ENCODE results near the gene GPR37L1. TPM values are rescaled to one million over a fixed set of nuclear protein-coding genes. Genes with fewer than 3 reads are reported as not detected.

Gene GPR37L1
- total and polyA plus RNA-seq, 2 of the 4 experiments (the other 2 are of a cell fraction), result 0.02 TPM; not detected in 1

DNA sequence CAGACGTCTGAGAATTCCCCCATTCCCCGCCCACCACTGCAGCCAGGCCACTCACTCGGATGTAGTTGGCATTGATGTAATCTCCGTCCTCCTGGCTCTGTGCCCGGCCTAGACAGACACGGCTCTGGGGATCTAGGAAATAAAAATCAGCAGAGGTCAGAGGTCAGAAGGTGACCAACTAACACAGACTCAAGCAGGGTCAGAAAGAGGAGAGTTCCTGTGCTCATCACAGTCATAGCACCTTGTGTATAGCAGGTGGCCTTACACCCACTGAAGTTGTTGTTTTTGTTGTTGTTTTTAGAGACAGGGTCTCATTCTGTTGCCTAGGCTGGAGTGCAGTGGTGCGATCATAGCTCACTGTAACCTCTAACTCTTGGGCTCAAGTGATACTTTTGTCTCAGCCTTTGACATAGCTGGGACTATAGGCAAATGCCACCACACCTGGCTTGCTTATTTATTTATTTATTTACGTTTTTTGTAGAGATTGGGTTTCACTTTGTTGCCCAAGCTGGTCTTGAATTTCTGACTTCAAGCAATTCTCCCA is 32.8 kb downstream of the GPR37L1 start:
- BruUV-seq (replicated peaks), result no TSS peak
- Histone ChIP-seq H2BK5ac (ENCODE audit: low read depth, low read length, poor library complexity, severe bottlenecking) (no peak overlapping the region), H3K14ac (replicated peaks; ENCODE audit: low read depth, low read length) (no peak overlapping the region), H2AK5ac (ENCODE audit: low read depth, low read length) (no peak overlapping the region), H3K9me1 (ENCODE audit: insufficient read depth, low read length) (no peaks in the 10 kb centered on the region), H3K9me3 (ENCODE audit: control insufficient read depth, insufficient read depth, low read length) (no peaks in the 10 kb centered on the region), H3K4me2 (ENCODE audit: low read depth, low read length) (no peak overlapping the region), H2BK120ac (ENCODE audit: low read depth, low read length) (no peak overlapping the region), H2BK20ac (ENCODE audit: low read depth, low read length) (no peak overlapping the region), H3K27ac (ENCODE audit: insufficient read depth, low read length) (no peak overlapping the region), H3K18ac (ENCODE audit: low read depth, low read length) (no peak overlapping the region), H2AFZ (replicated peaks; ENCODE audit: low read length, poor library complexity) (no peak overlapping the region), H4K91ac (ENCODE audit: insufficient read depth, low read depth, low read length) (no peak overlapping the region), H3K23ac (ENCODE audit: low read depth, low read length) (no peak overlapping the region), H4K5ac (ENCODE audit: low read depth, low read length) (no peak overlapping the region), H3K4ac (ENCODE audit: low read depth, low read length) (no peak overlapping the region), H3K56ac (ENCODE audit: extremely low read depth, insufficient read depth, low read length) (no peak overlapping the region), H3K79me1 (ENCODE audit: low read depth in 1 of 2, low read length in 2 of 2) (no peaks in the 10 kb centered on the region), H4K8ac (ENCODE audit: low read depth in 2 of 2, low read length in 2 of 2) (no peak overlapping the region), H2BK15ac (ENCODE audit: low read depth, low read length) (no peak overlapping the region), H3K27me3 (ENCODE audit: control insufficient read depth, insufficient read depth, low read length) (peaks cover 25% of the 10 kb centered on the region), H2AK9ac (replicated peaks; ENCODE audit: low read depth, low read length, poor library complexity) (no peak overlapping the region), H4K20me1 (ENCODE audit: insufficient read depth, low read length) (no peaks in the 10 kb centered on the region), H3K4me3 (ENCODE audit: insufficient read depth, low read depth, low read length) (no peak overlapping the region), H3K36me3 (ENCODE audit: control insufficient read depth, insufficient read depth, low read length) (no peaks in the 10 kb centered on the region), H3K9ac (ENCODE audit: low read depth, low read length) (no peak overlapping the region), H3K4me1 (ENCODE audit: control insufficient read depth, insufficient read depth, low read length) (no peaks in the 10 kb centered on the region)
- in situ Hi-C loops (cut with MboI; ENCODE audit: low sequenced_read_pairs) (no loop called here), dilution Hi-C loops (cut with HindIII; ENCODE audit: low sequenced_read_pairs, unreplicated experiment) (no loop called here), intact Hi-C loops (cut with micrococcal nuclease) (no loop called here)
- no CpG with 5 or more reads among the region's 8 CpGs for WGBS, 2 experiments (ENCODE audit: extremely low coverage in 2 of 2, insufficient read length in 1 of 2)
- CTCF ChIA-PET, result interaction anchor here (0.8 to 1.4 kb wide), 5 partner anchors 8 to 34 kb away, joined by 3 to 5 read pairs (median 3); no protein-coding TSS in a partner anchor
- TF ChIP-seq RFX5 (IDR thresholded peaks at IDR 0.05; ENCODE audit: low read depth, low read length) (no peak), CHD1 (IDR thresholded peaks at IDR 0.05; ENCODE audit: low read depth, low read length) (no peak), RAD21 (IDR thresholded peaks at IDR 0.05; ENCODE audit: low read length) (no peak), BHLHE40 (IDR thresholded peaks at IDR 0.05; ENCODE audit: low read depth, low read length) (no peak), FOS (IDR thresholded peaks at IDR 0.05; ENCODE audit: low read depth, low read length) (no peak), USF2 (IDR thresholded peaks at IDR 0.05; ENCODE audit: low read depth, low read length) (no peak), MXI1 (IDR thresholded peaks at IDR 0.05; ENCODE audit: borderline replicate concordance, low read depth, low read length) (no peak), SMC3 (IDR thresholded peaks at IDR 0.05; ENCODE audit: low read depth, low read length) (no peak), MAFK (IDR thresholded peaks at IDR 0.05; ENCODE audit: low read depth, low read length) (no peak), MAZ (IDR thresholded peaks at IDR 0.05; ENCODE audit: borderline replicate concordance, low read depth, low read length) (no peak), POLR2A (IDR thresholded peaks at IDR 0.05; ENCODE audit: low read depth, low read length) (no peak), NFE2L2 (IDR thresholded peaks at IDR 0.05; ENCODE audit: low read depth, low read length) (no peak), CTCF (conservative IDR thresholded peaks at IDR 0.05; ENCODE audit: low read depth, low read length) (no peak), CEBPB (IDR thresholded peaks at IDR 0.05; ENCODE audit: low read depth, low read length) (no peak), RCOR1 (IDR thresholded peaks at IDR 0.05; ENCODE audit: insufficient replicate concordance, low read length) (no peak)
- TF ChIP-seq, protein P1, sequence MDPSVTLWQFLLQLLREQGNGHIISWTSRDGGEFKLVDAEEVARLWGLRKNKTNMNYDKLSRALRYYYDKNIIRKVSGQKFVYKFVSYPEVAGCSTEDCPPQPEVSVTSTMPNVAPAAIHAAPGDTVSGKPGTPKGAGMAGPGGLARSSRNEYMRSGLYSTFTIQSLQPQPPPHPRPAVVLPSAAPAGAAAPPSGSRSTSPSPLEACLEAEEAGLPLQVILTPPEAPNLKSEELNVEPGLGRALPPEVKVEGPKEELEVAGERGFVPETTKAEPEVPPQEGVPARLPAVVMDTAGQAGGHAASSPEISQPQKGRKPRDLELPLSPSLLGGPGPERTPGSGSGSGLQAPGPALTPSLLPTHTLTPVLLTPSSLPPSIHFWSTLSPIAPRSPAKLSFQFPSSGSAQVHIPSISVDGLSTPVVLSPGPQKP (IDR thresholded peaks at IDR 0.05; ENCODE audit: borderline replicate concordance, low read depth, low read length), result no peak
- POLR2A ChIA-PET (ENCODE audit: unreplicated experiment), result no interaction called here
- DNase-seq (peak; percentile 8), ATAC-seq (ENCODE audit: low read depth) (no peak; the same call in 1 of the 2 replicates)

All from IMR-90 (cell line).